NCI-H128 (cell line): ENCODE data around the gene CST9.
"Not testable (repeated sequence)": the region's sequence is repeated elsewhere in the genome, so short reads cannot be mapped to it uniquely, and the experiment has no call there.

Source experiments
- DNase-seq: peaks from one replicate; lab custom pipeline; 2025; ENCODE audit not compliant: unreplicated experiment; lab: John Stamatoyannopoulos, UW

CST9 gene

GRCh38 chr20:23588434-23589403 lies 17.0 kb downstream of the CST9 start:
- no peak for DNase-seq

- DNase-seq, result no peak
Measured at GRCh38 chr20:23587631-23588030, 18.1 kb downstream of the CST9 start.

GRCh38 chr20:23586735-23587525 lies 18.8 kb downstream of the CST9 start:
- DNase-seq, result no peak

GRCh38 chr20:23585808-23586734 lies 19.6 kb downstream of the CST9 start:
- no peak for DNase-seq

GRCh38 chr20:23585449-23585807 lies 20.3 kb downstream of the CST9 start:
- DNase-seq, result no peak

GRCh38 chr20:23584434-23585199 lies 21.1 kb downstream of the CST9 start:
- DNase-seq, result no peak

GRCh38 chr20:23583526-23583925 lies 22.2 kb downstream of the CST9 start:
- no peak for DNase-seq

- no peak for DNase-seq
Measured at GRCh38 chr20:23582293-23582692, 23.4 kb downstream of the CST9 start.

GRCh38 chr20:23581833-23582232 lies 23.9 kb downstream of the CST9 start:
- DNase-seq, result not testable (repeated sequence)

- no peak for DNase-seq
Measured at GRCh38 chr20:23574977-23575376, 30.7 kb downstream of the CST9 start.

- DNase-seq, result no peak
Measured at GRCh38 chr20:23570178-23570760, 35.4 kb downstream of the CST9 start.

GRCh38 chr20:23569570-23569969 lies 36.1 kb downstream of the CST9 start:
- DNase-seq, result no peak

GRCh38 chr20:23568971-23569330 lies 36.8 kb downstream of the CST9 start:
- no peak for DNase-seq

GRCh38 chr20:23568320-23568970 lies 37.3 kb downstream of the CST9 start, which contains the start of gene CST9L:
Gene CST9L (minus strand): TSS chr20:23568484. CDS start chr20:23568450, 34 bp downstream.
- DNase-seq, result no peak

GRCh38 chr20:23566199-23566932 lies 39.4 kb downstream of the CST9 start:
- no peak for DNase-seq

GRCh38 chr20:23565503-23566045 lies 40.1 kb downstream of the CST9 start:
- DNase-seq, result no peak

GRCh38 chr20:23564927-23565326 lies 40.8 kb downstream of the CST9 start:
- no peak for DNase-seq

- no peak for DNase-seq
Measured at GRCh38 chr20:23562721-23563342, 42.9 kb downstream of the CST9 start.
